Astrocyte (in vitro differentiated cells and primary cell): ENCODE data around the gene E2F2. TPM values are rescaled to one million over a fixed set of nuclear protein-coding genes. Genes with fewer than 3 reads are reported as not detected.

Experiments used
- DNase-seq: peaks from one replicate; pipeline ENCODE4 v3.0.0-alpha.2; 2010; ENCODE audit warnings: low read depth
- FAIRE-seq: peaks from 2 replicates; lab custom pipeline; 2011; peaks lifted over from hg19 to GRCh38; lab: Jason Lieb, UNC
- H2AFZ ChIP-seq: 2 replicates; pipeline ENCODE4 v1.6.0; 2012; ENCODE audit warnings: low read depth, low read length, inconsistent platforms
- H3K27ac ChIP-seq: 2 replicates; pipeline ENCODE4 v1.5.1; 2011; ENCODE audit warnings: low read depth, low read length, inconsistent platforms
- H3K27me3 ChIP-seq: 2 replicates; pipeline ENCODE4 v1.6.0; 2011; ENCODE audit warnings: low read length, inconsistent platforms; ENCODE audit not compliant: insufficient read depth
- H3K36me3 ChIP-seq: 2 replicates; pipeline ENCODE4 v1.5.1; 2011; ENCODE audit warnings: low read length, inconsistent platforms; ENCODE audit not compliant: insufficient read depth
- H3K4me1 ChIP-seq: 2 replicates; pipeline ENCODE4 v1.5.1; 2011; ENCODE audit warnings: low read length, inconsistent platforms; ENCODE audit not compliant: insufficient read depth
- H3K4me2 ChIP-seq: 2 replicates; pipeline ENCODE4 v1.6.0; 2012; ENCODE audit warnings: low read length, inconsistent platforms
- H3K4me3 ChIP-seq: 2 replicates; pipeline ENCODE4 v1.5.1; 2011; ENCODE audit warnings: low read depth, mild to moderate bottlenecking, low read length, inconsistent platforms; ENCODE audit not compliant: insufficient read depth
- H3K79me2 ChIP-seq: 2 replicates; pipeline ENCODE4 v1.6.0; 2012; ENCODE audit warnings: mild to moderate bottlenecking, low read length, inconsistent platforms; ENCODE audit not compliant: insufficient read depth
- H3K9ac ChIP-seq: 2 replicates; pipeline ENCODE4 v1.6.0; 2012; ENCODE audit warnings: mild to moderate bottlenecking, low read length, inconsistent platforms
- H3K9me3 ChIP-seq: 2 replicates; pipeline ENCODE4 v1.5.1; 2012; ENCODE audit warnings: low read depth, mild to moderate bottlenecking, low read length, inconsistent platforms; ENCODE audit not compliant: insufficient read depth
- H4K20me1 ChIP-seq: 2 replicates; pipeline ENCODE4 v1.6.0; 2012; ENCODE audit warnings: low read length, inconsistent platforms; ENCODE audit not compliant: insufficient read depth
- H3K27ac Mint-ChIP-seq: one replicate; pipeline ENCODE4 v1.8.0; 2021; ENCODE audit warnings: mild to moderate bottlenecking, mixed read lengths; ENCODE audit not compliant: unreplicated experiment
- H3K27me3 Mint-ChIP-seq: one replicate; pipeline ENCODE4 v1.8.0; 2021; ENCODE audit warnings: low read depth, mixed read lengths; ENCODE audit not compliant: unreplicated experiment
- H3K36me3 Mint-ChIP-seq: one replicate; pipeline ENCODE4 v1.8.0; 2021; ENCODE audit warnings: low read depth, mixed read lengths; ENCODE audit not compliant: unreplicated experiment
- H3K4me1 Mint-ChIP-seq: one replicate; pipeline ENCODE4 v1.8.0; 2021; ENCODE audit warnings: low read depth, mixed read lengths; ENCODE audit not compliant: unreplicated experiment
- H3K4me3 Mint-ChIP-seq: one replicate; pipeline ENCODE4 v1.8.0; 2021; ENCODE audit warnings: mild to moderate bottlenecking, moderate library complexity, mixed read lengths; ENCODE audit not compliant: unreplicated experiment
- H3K9me3 Mint-ChIP-seq: one replicate; pipeline ENCODE4 v1.8.0; 2021; ENCODE audit warnings: mild to moderate bottlenecking, mixed read lengths; ENCODE audit not compliant: unreplicated experiment
- CTCF ChIP-seq: IDR thresholded peaks from 2 replicates; pipeline ENCODE4 v1.5.1; 2011; ENCODE audit warnings: low read depth, mild to moderate bottlenecking, inconsistent platforms, low read length, moderate library complexity; ENCODE audit not compliant: insufficient read depth
- EZH2 ChIP-seq: IDR thresholded peaks from 2 replicates; pipeline ENCODE4 v1.6.1; 2012; ENCODE audit warnings: mild to moderate bottlenecking, low read length, inconsistent platforms; ENCODE audit not compliant: insufficient read depth
- total RNA-seq: library from RNA; stranded (reverse); gene quantifications from 2 replicates; pipeline ENCODE4 v1.2.1, GENCODE V29; 2021

E2F2 gene
- total RNA-seq, 1 donor from 2014 or later, result 0.11 TPM

GRCh38 chr1:23502951-23503350 lies 28.1 kb downstream of the E2F2 start:
- no peak overlapping the region for H3K4me3 Mint-ChIP-seq
- H3K27ac Mint-ChIP-seq, result no peak overlapping the region
- TF ChIP-seq EZH2 (no peak), CTCF (no peak)
- no peaks in the 10 kb centered on the region for H3K36me3 Mint-ChIP-seq
- Histone ChIP-seq H3K9me3 (no peaks in the 10 kb centered on the region), H3K9ac (no peak overlapping the region), H3K36me3 (no peaks in the 10 kb centered on the region), H3K4me3 (no peak overlapping the region), H4K20me1 (no peaks in the 10 kb centered on the region), H3K4me1 (no peaks in the 10 kb centered on the region), H3K79me2 (no peaks in the 10 kb centered on the region), H2AFZ (no peak overlapping the region), H3K27ac (no peak overlapping the region), H3K27me3 (peaks cover 3% of the 10 kb centered on the region), H3K4me2 (no peak overlapping the region)
- H3K9me3 Mint-ChIP-seq, result no peaks in the 10 kb centered on the region
- H3K4me1 Mint-ChIP-seq, result no peaks in the 10 kb centered on the region
- DNase-seq (no peak), FAIRE-seq (no peak)
- H3K27me3 Mint-ChIP-seq, result peaks cover 20% of the 10 kb centered on the region

GRCh38 chr1:23500466-23500865 lies 30.6 kb downstream of the E2F2 start:
- DNase-seq (no peak), FAIRE-seq (no peak)
- Mint-ChIP-seq H3K36me3 (no peaks in the 10 kb centered on the region), H3K27me3 (peaks cover 16% of the 10 kb centered on the region), H3K4me1 (no peaks in the 10 kb centered on the region), H3K9me3 (no peaks in the 10 kb centered on the region), H3K4me3 (no peak overlapping the region), H3K27ac (no peak overlapping the region)
- H3K79me2 ChIP-seq, result no peaks in the 10 kb centered on the region
- H3K9me3 ChIP-seq, result no peaks in the 10 kb centered on the region
- TF ChIP-seq CTCF (no peak), EZH2 (no peak)
- H3K4me1 ChIP-seq, result no peaks in the 10 kb centered on the region
- H3K4me2 ChIP-seq, result no peak overlapping the region
- no peaks in the 10 kb centered on the region for H4K20me1 ChIP-seq
- no peak overlapping the region for H3K9ac ChIP-seq
- H2AFZ ChIP-seq, result no peak overlapping the region
- H3K27ac ChIP-seq, result no peak overlapping the region
- H3K4me3 ChIP-seq, result no peak overlapping the region
- no peaks in the 10 kb centered on the region for H3K36me3 ChIP-seq
- peaks cover 3% of the 10 kb centered on the region for H3K27me3 ChIP-seq

GRCh38 chr1:23497777-23498439 lies 33.1 kb downstream of the E2F2 start:
- Histone ChIP-seq H3K36me3 (no peaks in the 10 kb centered on the region), H3K9ac (no peak overlapping the region), H3K27ac (no peak overlapping the region), H3K27me3 (peaks cover 5% of the 10 kb centered on the region), H3K4me3 (no peak overlapping the region), H3K4me2 (no peak overlapping the region), H4K20me1 (no peaks in the 10 kb centered on the region), H3K79me2 (no peaks in the 10 kb centered on the region), H2AFZ (no peak overlapping the region), H3K9me3 (no peaks in the 10 kb centered on the region), H3K4me1 (no peaks in the 10 kb centered on the region)
- Mint-ChIP-seq H3K27ac (no peak overlapping the region), H3K9me3 (no peaks in the 10 kb centered on the region), H3K4me1 (no peaks in the 10 kb centered on the region), H3K4me3 (no peak overlapping the region), H3K27me3 (peaks cover 22% of the 10 kb centered on the region), H3K36me3 (no peaks in the 10 kb centered on the region)
- no peak for DNase-seq
- no peak for FAIRE-seq
- TF ChIP-seq EZH2, result no peak
- TF ChIP-seq CTCF, result no peak
